Esophagus muscularis mucosa (tissue), 4 donors: ENCODE measurements around the gene FKBP1B. TPM values are rescaled to one million over a fixed set of nuclear protein-coding genes. Genes with fewer than 3 reads are reported as not detected.

Experiments
- DNase-seq: peaks from one replicate; pipeline ENCODE4 v3.0.0-alpha.2; 2017; ENCODE audit errors: extremely low spot score
- H3K27ac ChIP-seq, 4 donors: fragments of 200-600 bp; sonication (generic); replicated peaks in 1 of 4; 1 replicate in 3 of 4; 2 replicates in 1 of 4; pipeline ENCODE4 v1.5.1; 2016 to 2019; ENCODE audit warnings: mild to moderate bottlenecking in 1 of 4
- H3K27me3 ChIP-seq, 4 donors: fragments of 200-600 bp; sonication (generic); one replicate each; pipeline versions ENCODE4 v1.5.1 to v1.6.0; 2016 to 2019
- H3K36me3 ChIP-seq, 4 donors: fragments of 200-600 bp; sonication (generic); one replicate each; pipeline ENCODE4 v1.5.1; 2016 to 2019
- H3K4me1 ChIP-seq, 4 donors: fragments of 200-600 bp; sonication (generic); one replicate each; pipeline ENCODE4 v1.5.1; 2016 to 2019
- H3K4me3 ChIP-seq, 4 donors: fragments of 200-600 bp; sonication (generic); 1 replicate in 2 of 4; 2 replicates in 2 of 4; pipeline ENCODE4 v1.5.1; 2016 to 2019; ENCODE audit warnings: mild to moderate bottlenecking in 4 of 4, moderate library complexity in 1 of 4
- H3K9me3 ChIP-seq, 4 donors: fragments of 200-600 bp; sonication (generic); 1 replicate in 3 of 4; 2 replicates in 1 of 4; pipeline ENCODE4 v1.5.1; 2016 to 2019
- EP300 ChIP-seq: sonication (generic); formaldehyde crosslinking; IDR thresholded peaks from one replicate; pipeline ENCODE4 v1.6.1; 2017; ENCODE audit warnings: antibody characterized with exemption
- POLR2A ChIP-seq: fragments of 450-650 bp; IDR thresholded peaks from one replicate; pipeline ENCODE4 v1.6.1; 2017; ENCODE audit warnings: antibody characterized with exemption, moderate library complexity, mild to moderate bottlenecking, low read depth
- POLR2AphosphoS5 ChIP-seq, 2 donors: sonication (generic); formaldehyde crosslinking; IDR thresholded peaks; one replicate each; pipeline ENCODE4 v1.6.1; 2017; ENCODE audit warnings: antibody characterized with exemption in 2 of 2
- WGBS: methylation state at CpG from one replicate; pipeline ENCODE4 v1.1.5; 2018; 5-methylcytosine and 5-hydroxymethylcytosine counted together
- intact Hi-C: fragments of 100-400 bp; cut with DNase I; formaldehyde crosslinking; loops from one replicate; pipeline ENCODE4 v1.15.1; 2023
- total RNA-seq, 4 donors: library from RNA; depleted of rRNA; stranded (reverse); fragments of >200 nt; gene quantifications; one replicate each; pipeline versions ENCODE4 v1.1.0 to v1.2.1, GENCODE V29; 2016
- TF ChIP-seq, protein P1 (sequence below), 3 experiments: fragments of 200-600 bp in 2 of 3; fragments of 450-650 bp in 1 of 3; sonication (generic) in 2 of 3; IDR thresholded peaks; one replicate each; pipeline ENCODE4 v1.5.1; 2017 to 2019; ENCODE audit warnings: antibody characterized with exemption in 3 of 3, mild to moderate bottlenecking in 2 of 3, moderate library complexity in 1 of 3

The FKBP1B gene
- total RNA-seq, 4 donors from 2014 or later, result 5.0 to 11.2 (median 6.2) TPM

DNA sequence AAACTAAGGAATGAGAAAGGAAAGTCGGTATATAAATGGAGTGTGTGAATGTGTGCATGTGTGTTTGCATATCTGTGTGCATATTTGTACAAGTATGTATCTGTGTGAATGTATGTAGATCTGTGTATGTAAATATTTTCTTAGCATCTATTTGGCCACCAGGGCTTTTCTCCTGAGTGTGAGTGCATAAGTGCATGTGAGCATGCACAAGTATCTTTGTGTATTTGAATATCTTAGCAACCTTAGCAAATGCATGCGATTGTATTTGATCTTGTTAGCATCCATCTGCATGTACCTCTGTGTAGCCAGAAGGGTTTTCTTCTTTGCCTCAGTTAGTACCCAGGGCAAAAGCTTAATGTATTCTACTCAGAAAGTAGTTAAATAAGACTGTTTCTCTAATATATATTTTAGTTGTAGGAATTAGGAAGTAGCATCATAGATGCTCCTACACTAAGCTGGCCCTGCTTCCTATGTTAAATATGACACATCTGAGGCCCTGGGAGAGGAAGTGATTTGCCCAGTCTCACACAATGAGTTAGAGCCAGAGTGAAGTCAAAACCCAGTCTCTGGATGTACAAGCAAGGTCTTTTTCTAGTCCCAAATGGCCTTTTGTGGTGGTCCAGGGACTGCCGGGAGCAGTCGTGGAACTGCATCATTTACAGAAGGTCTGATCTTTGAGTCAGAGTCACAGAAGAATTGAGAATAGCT, 9.2 kb downstream of the FKBP1B start:
- Histone ChIP-seq H3K27ac (no peak overlapping the region), H3K4me1 (no peaks in the 10 kb centered on the region), H3K4me3 (no peak overlapping the region), H3K27me3 (no peaks in the 10 kb centered on the region), H3K36me3 (no peaks in the 10 kb centered on the region), H3K9me3 (no peaks in the 10 kb centered on the region)
- intact Hi-C loops, result no loop called here
- TF ChIP-seq POLR2AphosphoS5 (IDR thresholded peaks at IDR 0.05) (no peak), EP300 (no peak), POLR2A (no peak)
- TF ChIP-seq, protein P1, sequence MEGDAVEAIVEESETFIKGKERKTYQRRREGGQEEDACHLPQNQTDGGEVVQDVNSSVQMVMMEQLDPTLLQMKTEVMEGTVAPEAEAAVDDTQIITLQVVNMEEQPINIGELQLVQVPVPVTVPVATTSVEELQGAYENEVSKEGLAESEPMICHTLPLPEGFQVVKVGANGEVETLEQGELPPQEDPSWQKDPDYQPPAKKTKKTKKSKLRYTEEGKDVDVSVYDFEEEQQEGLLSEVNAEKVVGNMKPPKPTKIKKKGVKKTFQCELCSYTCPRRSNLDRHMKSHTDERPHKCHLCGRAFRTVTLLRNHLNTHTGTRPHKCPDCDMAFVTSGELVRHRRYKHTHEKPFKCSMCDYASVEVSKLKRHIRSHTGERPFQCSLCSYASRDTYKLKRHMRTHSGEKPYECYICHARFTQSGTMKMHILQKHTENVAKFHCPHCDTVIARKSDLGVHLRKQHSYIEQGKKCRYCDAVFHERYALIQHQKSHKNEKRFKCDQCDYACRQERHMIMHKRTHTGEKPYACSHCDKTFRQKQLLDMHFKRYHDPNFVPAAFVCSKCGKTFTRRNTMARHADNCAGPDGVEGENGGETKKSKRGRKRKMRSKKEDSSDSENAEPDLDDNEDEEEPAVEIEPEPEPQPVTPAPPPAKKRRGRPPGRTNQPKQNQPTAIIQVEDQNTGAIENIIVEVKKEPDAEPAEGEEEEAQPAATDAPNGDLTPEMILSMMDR (IDR thresholded peaks at IDR 0.05), result no peak
- 92% methylated on average over 4 of the region's 4 CpGs for WGBS
- no peak for DNase-seq

DNA sequence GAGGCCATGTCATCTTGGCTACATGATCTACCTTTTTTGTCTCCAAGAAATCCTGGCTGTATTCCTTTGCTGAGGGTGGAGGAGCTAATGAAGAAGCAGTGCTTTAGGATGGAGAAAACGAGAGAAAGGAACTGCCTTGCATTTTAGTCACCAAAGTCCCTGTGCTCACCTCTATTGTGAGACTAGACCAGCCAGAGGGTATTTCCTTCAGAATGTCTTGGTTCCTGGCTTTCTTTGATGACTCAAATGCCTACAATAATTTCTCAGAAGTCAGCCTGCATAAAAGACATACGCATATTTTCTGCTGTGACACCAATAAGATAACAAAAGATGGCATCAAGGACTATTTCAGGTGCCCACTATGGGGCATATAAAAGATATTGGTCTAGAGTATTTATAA, 15.8 kb downstream of the FKBP1B start:
- Histone ChIP-seq H3K36me3 (peaks cover 17 to 51% (median 46%) of the 10 kb centered on the region in 4 donors), H3K4me1 (no peaks in the 10 kb centered on the region), H3K9me3 (no peaks in the 10 kb centered on the region), H3K4me3 (no peak overlapping the region), H3K27me3 (no peaks in the 10 kb centered on the region), H3K27ac (no peak overlapping the region)
- WGBS, result 86% methylated on average over 2 of the region's 2 CpGs
- DNase-seq, result no peak
- intact Hi-C loops, result no loop called here
- TF ChIP-seq EP300, result no peak

DNA sequence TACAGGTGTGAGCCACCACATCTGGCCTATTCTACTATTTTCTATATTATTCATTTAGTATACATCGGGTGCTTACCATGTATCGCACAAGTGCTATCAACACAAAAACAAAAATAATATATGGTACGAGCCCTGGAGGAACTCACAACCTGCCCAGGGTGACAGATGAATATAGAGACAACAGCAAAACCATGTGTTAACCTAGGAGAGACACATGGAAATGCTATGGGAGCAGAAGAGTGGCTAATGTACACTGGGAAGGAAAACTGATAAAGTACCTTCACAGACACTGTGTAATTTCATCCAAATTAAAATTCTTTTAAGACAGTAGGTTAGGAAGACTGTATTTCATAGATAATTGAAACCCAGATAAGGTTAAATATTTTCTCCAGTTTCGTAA, 22.7 kb downstream of the FKBP1B start:
- WGBS, result 83% methylated on average over 4 of the region's 4 CpGs
- no peak overlapping the region for H3K4me3 ChIP-seq
- no peaks in the 10 kb centered on the region for H3K9me3 ChIP-seq
- TF ChIP-seq, protein P1 (IDR thresholded peaks at IDR 0.05), result no peak
- TF ChIP-seq EP300, result no peak
- TF ChIP-seq POLR2AphosphoS5 (IDR thresholded peaks at IDR 0.05), result no peak
- no peak for TF ChIP-seq POLR2A
- no peak for DNase-seq
- H3K36me3 ChIP-seq, result peaks cover 13 to 72% (median 60%) of the 10 kb centered on the region in 4 donors
- peaks cover 12 to 31% (median 16%) of the 10 kb centered on the region in 4 donors for H3K4me1 ChIP-seq
- intact Hi-C loops, result no loop called here
- no peaks in the 10 kb centered on the region for H3K27me3 ChIP-seq
- H3K27ac ChIP-seq, result no peak overlapping the region

DNA sequence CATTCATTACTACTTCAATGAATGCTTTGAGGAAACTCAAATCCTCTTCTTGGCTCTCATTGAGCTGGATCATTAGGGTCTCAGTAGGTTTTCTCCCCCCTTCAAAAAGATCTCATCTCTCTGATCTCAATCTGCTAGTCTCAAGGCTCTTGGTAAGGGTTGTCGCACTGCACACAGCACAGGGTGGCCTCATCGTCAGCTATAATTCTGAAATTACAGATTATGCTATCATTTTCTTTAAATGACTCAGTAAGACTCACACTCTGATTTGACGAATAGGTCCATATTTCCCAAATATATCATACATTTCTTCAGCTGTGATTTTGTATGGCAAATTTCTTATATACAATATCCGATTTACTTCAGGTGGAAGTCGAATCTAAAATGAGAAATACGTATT, 24.3 kb downstream of the FKBP1B start:
- H3K4me3 ChIP-seq, result no peak overlapping the region
- H3K36me3 ChIP-seq, result peaks cover 6 to 59% (median 45%) of the 10 kb centered on the region in 4 donors
- no peak overlapping the region for H3K27ac ChIP-seq
- intact Hi-C loops, result no loop called here
- H3K9me3 ChIP-seq, result no peaks in the 10 kb centered on the region
- peaks cover 19 to 39% (median 25%) of the 10 kb centered on the region in 4 donors for H3K4me1 ChIP-seq
- WGBS, result 91% methylated on average over 6 of the region's 6 CpGs
- DNase-seq, result no peak
- no peaks in the 10 kb centered on the region for H3K27me3 ChIP-seq
- TF ChIP-seq POLR2A (no peak), EP300 (no peak), POLR2AphosphoS5 (IDR thresholded peaks at IDR 0.05) (no peak)
- TF ChIP-seq, protein P1 (IDR thresholded peaks at IDR 0.05), result no peak

DNA sequence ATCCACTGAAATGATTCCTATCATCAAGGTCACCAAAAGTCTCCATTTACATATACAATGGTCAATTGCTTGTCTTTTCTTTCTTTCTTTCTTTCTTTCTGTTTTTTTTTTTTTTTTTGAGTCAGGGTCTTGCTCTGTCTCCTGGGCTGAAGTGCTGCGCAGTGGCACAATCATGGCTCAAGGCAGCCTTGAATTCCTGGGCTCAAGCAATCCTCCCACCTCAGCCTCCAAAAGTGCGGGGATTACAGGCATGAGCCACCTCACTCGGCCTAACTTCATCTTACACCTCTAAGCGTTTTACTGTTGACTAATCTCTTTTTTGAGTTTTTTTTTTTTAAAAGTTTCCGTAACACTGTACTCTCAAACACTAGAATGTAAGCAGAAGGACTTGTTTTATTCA, 25.7 kb downstream of the FKBP1B start:
- no peak for TF ChIP-seq EP300
- TF ChIP-seq, protein P1 (IDR thresholded peaks at IDR 0.05), result no peak
- no peak for TF ChIP-seq POLR2A
- TF ChIP-seq POLR2AphosphoS5 (IDR thresholded peaks at IDR 0.05), result no peak
- peaks cover 5 to 56% (median 35%) of the 10 kb centered on the region in 4 donors for H3K36me3 ChIP-seq
- intact Hi-C loops, result loop anchor here (5.0 kb wide), 1 partner anchor 148 kb away; the partner anchor contains the start of gene ATAD2B
- 56% methylated on average over 5 of the region's 5 CpGs for WGBS
- H3K27ac ChIP-seq, result peak overlapping the region; percentile 88 to 96 (median 92)
- H3K27me3 ChIP-seq, result no peaks in the 10 kb centered on the region
- peak overlapping the region; percentile 70 to 91 (median 74) for H3K4me3 ChIP-seq
- H3K4me1 ChIP-seq, result peaks cover 19 to 39% (median 25%) of the 10 kb centered on the region in 4 donors
- no peak for DNase-seq
- H3K9me3 ChIP-seq, result no peaks in the 10 kb centered on the region
